PFSK-1 (cell line): ENCODE data around the gene ZFC3H1.
A peak's percentile ranks its signal among the peaks of the same experiment; 100 is the strongest.

Experiments used
- FOXP2 ChIP-seq: optimal IDR thresholded peaks from 2 replicates; pipeline ENCODE3; 2011; ENCODE audit warnings: borderline replicate concordance, control low read depth, inconsistent platforms; ENCODE audit not compliant: insufficient read depth; ENCODE audit errors: extremely low read length, extremely low read depth
- POLR2AphosphoS5 ChIP-seq: IDR thresholded peaks from 2 replicates; pipeline ENCODE4 v1.6.1; 2012; ENCODE audit warnings: low read depth, mild to moderate bottlenecking, control low read depth, low read length, moderate library complexity
- REST ChIP-seq, 2 experiments: IDR thresholded peaks; 2 replicates each; pipeline versions ENCODE4 v1.6.1 to v1.8.0; 2011 to 2012; ENCODE audit warnings: low read depth in 2 of 2, low read length in 2 of 2, control low read depth in 1 of 2, inconsistent platforms in 1 of 2, mild to moderate bottlenecking in 1 of 2, moderate library complexity in 1 of 2; ENCODE audit not compliant: insufficient read depth in 1 of 2
- SIN3A ChIP-seq: IDR thresholded peaks from 2 replicates; pipeline ENCODE4 v1.6.1; 2012; ENCODE audit warnings: mild to moderate bottlenecking, low read length, moderate library complexity, borderline replicate concordance; ENCODE audit not compliant: insufficient read depth
- TAF1 ChIP-seq: IDR thresholded peaks from 2 replicates; pipeline ENCODE4 v1.6.1; 2012; ENCODE audit warnings: low read length, control low read depth, borderline replicate concordance; ENCODE audit not compliant: insufficient read depth

The ZFC3H1 gene

GRCh38 chr12:71671311-71671710 lies 7.7 kb upstream of the ZFC3H1 start:
- TF ChIP-seq TAF1: no peak
- TF ChIP-seq FOXP2: no peak
- TF ChIP-seq SIN3A: no peak
- TF ChIP-seq REST (IDR thresholded peaks at IDR 0.05; ENCODE audit: insufficient read depth in 1 of 2, low read depth in 2 of 2, low read length in 2 of 2): no peak

- TF ChIP-seq REST (IDR thresholded peaks at IDR 0.05; ENCODE audit: insufficient read depth in 1 of 2, low read depth in 2 of 2, low read length in 2 of 2) (no peak), TAF1 (no peak), FOXP2 (no peak), POLR2AphosphoS5 (no peak), SIN3A (no peak)
These were observed 2.6 kb upstream of the ZFC3H1 start for GRCh38 chr12:71666259-71666658.

- TF ChIP-seq POLR2AphosphoS5: no peak
- TF ChIP-seq TAF1: no peak
- no peak for TF ChIP-seq REST (IDR thresholded peaks at IDR 0.05; ENCODE audit: insufficient read depth in 1 of 2, low read depth in 2 of 2, low read length in 2 of 2)
- no peak for TF ChIP-seq SIN3A
- TF ChIP-seq FOXP2: no peak
These were observed 1.4 kb upstream of the ZFC3H1 start for GRCh38 chr12:71665090-71665463.

GRCh38 chr12:71664411-71665089 lies 902 bp upstream of the ZFC3H1 start:
- TF ChIP-seq TAF1: peak; percentile 11; the same call in 1 of the 2 replicates
- TF ChIP-seq FOXP2: no peak
- no peak for TF ChIP-seq SIN3A
- no peak for TF ChIP-seq POLR2AphosphoS5
- peak in 1 of 2 experiments; percentile 30; a peak in 1 of 4 replicates for TF ChIP-seq REST (IDR thresholded peaks at IDR 0.05; ENCODE audit: insufficient read depth in 1 of 2, low read depth in 2 of 2, low read length in 2 of 2)
